Putamen (tissue), 1 donor: ENCODE data around the gene OR7A5.
A peak's percentile ranks its signal among the peaks of the same experiment; 100 is the strongest.
"Not testable (repeated sequence)": the region's sequence is repeated elsewhere in the genome, so short reads cannot be mapped to it uniquely, and the experiment has no call there.

Experiments used
- DNase-seq: peaks from one replicate; pipeline ENCODE4 v3.0.0-alpha.2; 2016; ENCODE audit warnings: low spot score

Gene OR7A5

DNA sequence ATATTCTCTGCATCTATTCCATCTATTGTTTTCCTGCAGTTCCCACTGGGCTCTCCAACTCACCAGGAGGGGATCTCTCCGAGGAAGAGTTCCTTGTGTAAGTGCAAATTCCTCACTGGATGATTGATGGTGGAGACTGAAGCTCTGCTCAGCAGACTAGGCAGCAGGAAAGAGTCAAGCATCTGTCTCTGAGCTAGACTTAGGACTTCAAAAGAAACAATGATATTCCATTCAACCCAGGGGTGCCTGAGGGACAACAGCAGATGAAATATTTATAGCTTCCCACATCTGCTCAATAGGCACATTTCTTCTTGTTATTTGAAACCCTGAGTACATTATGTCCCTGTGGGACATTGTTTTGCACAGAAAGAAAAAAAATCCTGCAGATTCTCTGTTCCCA lies at the start of gene OR7A5, which contains the start of gene OR7C1:
Gene OR7A5, minus strand, starts transcription at position 175 of the 400 bp plus-strand sequence. CDS start 6,944 bp downstream, outside the sequence.
Gene OR7C1, minus strand, starts transcription at position 175 of the 400 bp plus-strand sequence. CDS start 35,049 bp downstream, outside the sequence.
- DNase-seq: peak; percentile 9

DNA sequence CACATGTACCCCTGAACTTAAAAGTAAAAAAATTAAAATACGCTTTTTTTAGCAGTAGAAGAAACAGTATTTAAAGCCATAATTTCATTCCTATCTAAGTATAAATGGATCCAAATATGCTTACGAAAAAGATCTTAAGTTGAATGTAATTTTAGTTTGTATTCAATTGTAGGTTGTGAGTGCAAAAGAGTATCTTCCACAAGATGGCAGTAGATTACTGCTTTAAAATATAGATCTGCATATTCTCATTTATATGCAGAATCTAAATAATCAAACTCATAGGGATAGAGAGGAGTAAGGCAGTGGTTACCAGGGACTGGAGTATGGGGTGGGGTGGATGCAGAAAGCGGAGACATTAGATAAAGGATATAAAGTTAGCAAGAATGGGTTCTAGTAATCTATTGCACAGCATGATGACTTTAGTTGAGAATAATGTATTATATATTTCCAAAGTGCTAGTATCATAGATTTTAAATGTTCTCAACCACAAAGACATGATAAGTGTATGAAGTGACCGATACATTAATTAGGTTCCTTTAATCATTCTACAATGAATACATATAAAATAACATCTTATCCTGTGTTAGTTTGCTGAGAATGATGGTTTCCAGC lies 36.7 kb upstream of the OR7A5 start:
- DNase-seq: no peak

- no peak for DNase-seq
Observed at GRCh38 chr19:14868497-14868896, 33.5 kb upstream of the OR7A5 start.

GRCh38 chr19:14848822-14849221 lies 13.8 kb upstream of the OR7A5 start, which contains the start of gene OR7A10:
Gene OR7A10 (minus strand): TSS chr19:14848922. CDS start chr19:14841877, 7,045 bp downstream.
- DNase-seq: no peak

DNA sequence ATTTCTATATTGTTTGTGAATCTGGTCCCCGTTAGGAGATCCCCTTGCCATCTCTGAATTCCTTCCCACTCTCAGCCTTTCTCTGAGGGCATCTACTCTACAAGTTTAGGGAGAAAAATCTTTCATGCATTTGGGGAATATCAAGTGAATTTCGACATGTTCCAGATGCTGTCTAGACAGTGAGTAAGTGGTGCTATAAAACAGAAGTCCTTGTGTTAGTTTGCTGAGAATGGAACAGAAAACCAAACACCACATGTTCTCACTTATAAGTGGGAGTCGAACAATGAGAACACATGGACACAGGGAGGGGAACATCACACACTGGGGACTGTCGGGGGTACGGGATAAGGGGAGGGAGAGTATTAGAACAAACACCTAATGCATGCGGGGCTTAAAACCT lies 8.6 kb upstream of the OR7A5 start:
- no peak for DNase-seq

DNA sequence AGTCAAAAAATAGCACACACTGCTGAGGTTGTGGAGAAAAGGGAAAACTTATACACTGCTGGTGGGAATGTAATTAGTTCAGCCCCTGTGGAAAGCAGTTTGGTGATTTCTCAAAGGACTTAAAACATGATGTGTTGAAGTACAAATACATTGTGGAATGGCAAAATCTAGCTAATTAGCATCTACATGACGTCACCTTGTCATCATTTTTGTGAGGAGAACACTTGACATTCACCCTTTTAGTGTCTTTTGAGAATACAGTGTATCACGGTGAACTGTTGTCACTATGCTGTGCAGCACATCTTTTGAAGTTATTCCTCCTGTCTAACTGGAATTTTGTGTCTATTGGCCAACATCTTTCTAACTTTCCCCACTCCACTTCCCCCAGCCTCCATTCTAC lies 8.2 kb upstream of the OR7A5 start:
- DNase-seq: no peak

GRCh38 chr19:14840206-14840605 lies 5.2 kb upstream of the OR7A5 start:
- DNase-seq: no peak

- no peak for DNase-seq
Observed at GRCh38 chr19:14837391-14837790, 2.4 kb upstream of the OR7A5 start.

- DNase-seq: no peak
Observed at GRCh38 chr19:14830702-14831101, 4.3 kb downstream of the OR7A5 start.

DNA sequence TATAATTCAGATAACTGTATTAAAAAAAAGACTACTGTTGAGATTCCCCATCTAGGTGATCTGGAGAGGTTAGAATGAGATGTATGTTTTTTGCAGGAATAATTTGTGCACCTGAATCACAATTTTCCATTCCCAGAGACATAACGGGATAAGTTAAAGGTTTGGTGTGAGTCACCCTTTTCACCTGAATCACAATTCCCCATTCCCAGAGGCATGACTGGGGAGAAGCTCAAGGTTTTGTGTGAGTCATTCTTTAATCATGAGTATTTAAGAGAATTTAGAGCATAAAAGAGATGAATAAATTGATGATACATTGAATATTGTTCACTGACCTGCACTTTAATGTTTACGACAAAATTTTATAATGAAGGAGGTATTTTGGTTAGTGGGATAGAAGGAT lies 9.0 kb downstream of the OR7A5 start:
- no peak for DNase-seq

DNA sequence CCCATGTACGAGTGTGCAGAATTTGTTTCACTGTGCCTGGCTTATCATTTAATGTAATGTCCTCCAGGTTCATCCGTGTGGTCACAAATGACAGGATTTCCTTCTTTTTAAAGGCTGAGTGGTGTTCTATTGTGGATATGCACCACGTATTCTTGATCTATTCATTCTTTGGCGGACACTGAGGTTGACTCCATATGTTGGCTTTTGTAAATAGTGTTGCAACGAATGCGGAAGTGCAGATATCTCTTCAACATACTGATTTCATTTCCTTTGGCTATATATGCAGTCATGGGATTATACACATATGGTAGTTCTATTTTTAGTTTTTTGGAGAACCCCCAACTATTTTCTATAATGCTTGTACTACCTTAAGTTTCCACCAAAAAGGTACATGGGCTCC lies 13.0 kb downstream of the OR7A5 start:
- no peak for DNase-seq

DNA sequence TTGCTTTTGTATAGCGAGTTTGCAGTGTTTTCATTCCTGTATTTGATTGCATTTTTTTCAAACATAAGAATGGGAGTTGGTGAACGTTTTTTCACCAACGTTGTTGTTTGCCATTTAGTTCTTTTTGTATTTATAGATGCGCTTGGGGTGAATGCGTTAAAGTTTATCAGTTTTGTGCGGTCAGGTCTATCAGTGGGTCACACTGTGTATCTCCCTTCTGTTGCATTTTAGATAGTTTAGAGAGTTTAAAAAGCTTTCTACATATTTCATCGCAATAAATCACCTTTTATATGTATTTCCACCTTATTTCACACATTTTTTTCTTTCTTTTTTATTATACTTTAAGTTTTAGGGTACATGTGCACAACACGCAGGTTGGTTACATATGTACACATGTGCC lies 16.4 kb downstream of the OR7A5 start:
- no peak for DNase-seq

- DNase-seq: no peak
Observed at GRCh38 chr19:14817052-14817451, 17.9 kb downstream of the OR7A5 start.

GRCh38 chr19:14814982-14815652 lies 19.9 kb downstream of the OR7A5 start:
- DNase-seq: no peak

- no peak for DNase-seq
Observed at GRCh38 chr19:14809272-14810057, 25.5 kb downstream of the OR7A5 start.

DNA sequence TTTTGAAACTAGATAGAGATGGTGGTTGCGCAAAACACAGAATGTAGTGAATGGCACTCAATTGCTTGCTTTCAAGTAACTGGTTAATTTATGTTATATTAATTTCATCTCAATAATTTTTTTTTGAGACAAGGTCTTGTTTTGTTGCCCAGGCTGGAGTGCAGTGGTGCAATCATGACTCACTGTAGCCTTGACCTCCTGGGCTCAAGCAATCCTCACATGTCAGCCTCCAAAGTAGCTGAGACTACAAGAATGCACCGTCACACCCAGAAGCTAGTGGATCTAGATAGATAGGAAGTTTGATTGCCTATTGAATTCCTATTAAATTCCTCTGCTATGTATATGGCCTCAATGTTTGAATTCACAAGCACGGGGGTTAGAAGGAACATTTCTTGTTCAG lies 30.2 kb downstream of the OR7A5 start:
- DNase-seq: no peak

- DNase-seq: no peak
Observed at GRCh38 chr19:14798760-14799159, 36.2 kb downstream of the OR7A5 start.

DNA sequence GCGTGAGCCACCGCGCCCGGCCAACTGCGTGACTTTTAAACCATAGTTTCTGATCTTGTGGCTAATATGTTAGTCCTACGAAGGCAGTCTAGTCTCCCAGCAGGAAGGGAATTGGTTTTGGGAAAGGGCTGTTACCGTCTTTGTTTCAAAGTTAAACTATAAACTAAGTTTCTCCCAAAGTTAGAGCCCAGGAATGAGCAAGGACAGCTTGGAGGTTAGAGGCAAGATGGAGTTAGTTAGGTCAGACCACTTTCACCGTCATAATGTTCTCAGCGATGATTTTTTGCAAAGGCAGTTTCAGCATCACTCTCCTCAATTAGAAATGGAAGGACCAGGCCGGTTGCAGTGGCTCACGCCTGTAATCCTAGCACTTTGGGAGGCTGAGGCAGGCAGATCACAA lies 39.0 kb downstream of the OR7A5 start:
- no peak for DNase-seq

DNA sequence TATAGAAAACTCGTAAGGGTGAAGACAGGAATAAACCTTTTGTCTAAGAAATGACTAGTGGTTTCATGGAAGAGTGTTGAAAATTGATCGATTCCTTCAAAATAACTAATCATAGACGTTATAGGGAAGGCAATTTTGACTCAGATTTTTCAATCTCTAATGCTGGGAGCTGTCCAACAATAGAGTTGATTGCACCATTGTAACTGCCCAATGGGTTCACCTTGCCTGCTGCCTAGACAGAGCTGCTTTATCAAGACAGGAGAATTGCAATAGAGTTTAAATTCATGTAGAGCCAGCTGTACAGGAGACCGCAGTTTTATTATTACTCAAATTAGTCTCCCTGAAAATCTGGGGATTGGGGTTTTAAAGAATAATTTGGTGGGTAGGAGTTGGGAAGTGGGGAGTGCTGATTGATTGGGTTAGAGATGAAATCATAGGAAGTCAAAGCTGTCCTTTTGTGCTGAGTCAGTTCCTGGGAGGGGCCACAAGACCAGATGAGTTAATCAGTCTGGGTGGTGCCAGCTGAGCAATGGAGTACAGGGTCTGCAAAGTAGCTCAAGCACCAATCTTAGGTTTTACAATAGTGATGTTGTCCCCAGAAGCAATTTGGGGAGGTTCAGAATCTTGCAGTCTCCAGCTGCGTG lies 39.8 kb downstream of the OR7A5 start:
- DNase-seq: no peak

- not testable (repeated sequence) for DNase-seq
Observed at GRCh38 chr19:14792250-14792649, 42.7 kb downstream of the OR7A5 start.

GRCh38 chr19:14786421-14786851 lies 48.5 kb downstream of the OR7A5 start:
- no peak for DNase-seq

- peak; percentile 11 for DNase-seq
Observed at GRCh38 chr19:14785102-14785793, 49.7 kb downstream of the OR7A5 start.
